Cortex of kidney (tissue), 1 donor: ENCODE measurements around the gene ARRDC1.

ENCODE experiments used
- DNase-seq: peaks from one replicate; lab custom pipeline; 2025; lab: John Stamatoyannopoulos, UW

ARRDC1 gene

DNA sequence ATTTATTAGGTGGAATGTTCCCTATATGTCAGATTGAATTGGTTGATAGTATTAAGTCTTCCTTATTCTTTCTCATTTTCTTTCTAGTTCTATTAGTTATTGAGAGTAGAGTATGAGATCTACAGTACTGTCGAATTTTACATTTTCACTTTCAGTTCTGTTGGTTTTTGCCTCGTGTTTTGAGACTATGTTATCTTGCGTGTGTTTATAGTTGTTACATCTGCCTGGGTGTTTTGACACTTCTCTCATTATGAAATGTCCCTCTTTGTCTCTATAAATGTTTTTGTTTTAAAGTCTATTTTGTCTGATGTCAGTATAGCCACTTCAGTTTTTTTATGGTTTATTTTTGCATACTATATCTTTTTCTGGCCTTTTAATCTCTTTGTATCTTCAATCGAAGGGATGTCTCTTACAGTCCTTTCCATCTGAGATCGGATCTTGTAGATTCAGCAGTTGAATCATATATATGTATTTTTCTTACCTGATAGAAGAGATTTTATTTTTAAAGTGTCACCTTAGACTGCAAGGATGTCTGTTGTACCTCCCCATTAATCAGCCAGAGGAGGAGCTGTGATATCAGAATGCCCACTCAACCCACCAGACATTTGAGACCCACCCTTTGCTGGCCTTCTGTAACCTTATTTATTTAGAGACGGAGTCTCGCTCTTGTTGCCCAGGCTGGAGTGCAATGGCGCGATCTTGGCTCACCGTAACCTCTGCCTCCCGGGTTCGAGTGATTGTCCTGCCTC lies 34.0 kb downstream of the ARRDC1 start:
- DNase-seq, result no peak

DNA sequence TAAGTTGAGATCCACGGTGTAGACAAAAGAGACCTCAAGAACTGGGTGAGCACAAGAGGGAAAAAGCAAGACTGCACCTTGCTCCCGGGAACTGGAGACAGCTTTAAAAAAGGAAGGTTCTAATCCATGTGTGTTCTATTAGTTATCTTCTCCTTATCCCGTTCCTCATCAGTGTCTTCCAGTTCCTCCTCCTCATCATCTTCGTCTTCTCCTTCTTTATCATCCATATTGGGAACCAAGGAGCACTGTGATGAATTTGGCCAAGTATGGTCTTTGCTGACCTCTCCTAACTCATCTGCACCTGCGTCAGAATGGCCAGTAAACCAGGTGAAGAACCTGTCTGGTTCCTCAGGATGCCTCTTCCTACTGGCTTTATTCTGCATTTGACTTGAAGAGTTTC lies 35.4 kb downstream of the ARRDC1 start:
- DNase-seq, result no peak

DNA sequence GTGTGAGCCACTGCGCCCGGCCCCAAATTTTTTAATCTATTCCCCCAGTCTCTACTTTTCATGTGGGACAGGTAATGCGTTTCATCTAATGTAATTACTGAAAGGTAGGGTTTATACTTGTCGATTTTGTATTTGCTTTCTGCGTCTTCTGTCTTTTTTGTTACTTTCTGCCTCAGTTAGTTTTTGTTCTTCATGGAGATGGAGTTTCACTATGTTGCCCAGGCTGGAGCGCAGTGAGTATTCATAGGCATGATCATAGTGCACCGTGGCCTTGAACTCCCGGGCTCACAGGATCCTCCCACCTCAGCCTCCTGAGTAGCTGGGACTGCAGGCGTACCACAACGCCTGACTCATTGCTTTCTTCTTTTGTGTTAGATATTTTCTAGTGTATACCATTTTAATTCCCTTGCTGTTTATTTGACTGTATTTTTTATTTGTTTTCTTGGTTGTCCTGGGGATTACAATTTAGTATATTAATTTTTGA lies 36.7 kb downstream of the ARRDC1 start:
- no peak for DNase-seq

DNA sequence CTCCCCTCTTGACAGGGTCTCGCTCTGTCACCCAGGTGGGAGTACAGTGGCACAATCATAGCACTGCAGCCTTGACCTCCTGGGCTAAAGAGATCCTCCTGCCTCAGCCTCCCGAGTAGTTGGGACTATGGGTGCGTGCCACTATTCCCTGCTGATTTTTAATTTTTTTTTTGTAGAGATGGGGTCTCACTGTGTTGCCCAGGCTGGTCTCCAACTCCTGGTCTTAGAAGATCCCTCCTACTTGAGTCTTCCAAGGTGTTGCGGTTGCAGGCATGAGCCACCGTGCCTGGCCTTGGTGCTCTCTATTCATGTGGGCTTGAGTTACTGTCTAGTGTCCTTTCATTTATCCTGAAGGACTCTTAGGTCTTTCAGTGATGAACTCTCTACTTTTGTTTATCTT lies 37.4 kb downstream of the ARRDC1 start:
- no peak for DNase-seq

DNA sequence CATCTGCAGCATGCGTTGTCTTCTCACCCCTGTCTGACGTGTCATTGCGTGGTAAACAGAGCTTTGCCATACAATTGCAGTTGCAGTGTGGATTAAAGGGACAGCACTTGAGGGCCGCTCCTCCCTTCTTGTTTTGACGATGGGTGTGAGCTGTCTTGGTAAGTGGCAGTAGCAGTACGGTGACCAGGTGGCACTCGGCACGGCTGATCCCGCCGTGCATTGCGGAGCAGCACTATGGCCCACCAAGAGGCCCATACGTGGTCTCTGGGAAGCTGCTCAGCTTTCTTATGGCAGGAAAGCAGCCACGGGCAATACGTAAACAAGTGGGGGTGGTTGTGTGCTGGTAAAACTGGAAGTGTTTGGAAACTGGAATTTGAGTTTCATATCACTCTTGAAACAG lies 38.4 kb downstream of the ARRDC1 start:
- no peak for DNase-seq

DNA sequence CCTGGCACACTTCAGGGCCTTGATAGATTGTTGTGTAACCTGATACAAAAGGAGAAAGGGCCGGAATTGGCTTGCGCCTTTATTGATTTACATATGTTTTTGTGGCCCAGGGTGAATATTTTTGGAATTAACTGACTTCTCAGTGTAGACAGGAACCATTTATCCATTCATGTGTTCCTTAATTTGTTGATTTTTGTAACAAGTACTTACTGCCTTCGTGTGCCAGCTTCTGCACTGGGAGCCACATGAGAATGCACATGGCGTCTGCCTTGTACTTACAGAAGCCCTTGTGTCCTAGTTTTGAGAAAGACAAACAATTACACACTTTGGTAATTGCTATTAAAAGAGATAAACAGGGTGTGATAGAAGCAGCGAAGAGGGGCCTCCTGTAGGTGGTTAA lies 39.7 kb downstream of the ARRDC1 start:
- no peak for DNase-seq

DNA sequence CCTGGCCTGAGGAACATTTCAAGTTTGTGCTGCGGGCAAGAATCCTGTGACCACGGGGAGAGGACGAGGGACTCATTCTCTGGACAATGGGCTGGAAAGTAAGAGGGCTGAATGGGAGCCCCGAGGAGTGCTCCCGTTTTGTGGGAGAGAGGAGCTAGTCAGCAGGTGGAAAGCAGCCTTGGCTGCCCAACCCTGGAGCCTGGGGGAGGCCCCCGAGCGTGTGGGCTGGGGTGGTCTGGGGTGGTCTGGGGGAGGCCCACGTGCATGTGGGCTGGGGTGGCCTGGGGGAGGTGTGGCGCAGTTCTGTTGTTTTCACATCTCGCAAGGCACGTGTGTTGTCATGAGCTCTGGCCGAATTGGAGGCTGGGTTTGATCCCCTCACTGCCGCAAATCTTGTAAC lies 40.9 kb downstream of the ARRDC1 start:
- no peak for DNase-seq

DNA sequence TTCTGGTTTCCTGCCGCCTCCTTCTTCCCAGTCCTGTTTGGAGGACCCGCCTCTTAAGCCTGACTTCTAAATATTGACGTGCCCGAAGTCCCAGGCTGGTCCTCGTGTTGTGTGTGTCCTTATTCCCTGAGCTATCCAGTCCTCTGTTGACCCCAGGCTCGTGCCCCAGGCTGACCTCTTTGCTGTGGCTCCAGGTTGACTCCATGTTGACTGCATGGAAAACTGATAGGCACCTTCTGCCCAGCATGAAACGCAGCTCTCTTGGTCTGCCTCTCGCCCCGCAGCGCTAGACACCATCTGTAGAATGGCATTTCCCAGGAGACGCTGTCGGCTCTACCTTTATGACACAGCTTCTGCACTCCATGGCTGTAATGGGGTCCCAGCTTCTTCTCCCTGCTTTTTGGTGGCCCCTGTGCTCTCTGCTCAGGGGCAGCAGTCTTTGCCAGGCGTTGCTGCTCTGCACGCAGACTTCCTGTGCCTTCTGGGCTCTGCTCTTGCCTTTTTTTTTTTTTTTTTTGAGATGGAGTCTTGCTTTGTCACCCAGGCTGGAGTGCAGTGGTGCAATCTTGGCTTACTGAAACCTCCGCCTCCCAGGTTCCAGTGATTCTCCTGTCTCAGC lies 41.7 kb downstream of the ARRDC1 start:
- DNase-seq, result no peak

DNA sequence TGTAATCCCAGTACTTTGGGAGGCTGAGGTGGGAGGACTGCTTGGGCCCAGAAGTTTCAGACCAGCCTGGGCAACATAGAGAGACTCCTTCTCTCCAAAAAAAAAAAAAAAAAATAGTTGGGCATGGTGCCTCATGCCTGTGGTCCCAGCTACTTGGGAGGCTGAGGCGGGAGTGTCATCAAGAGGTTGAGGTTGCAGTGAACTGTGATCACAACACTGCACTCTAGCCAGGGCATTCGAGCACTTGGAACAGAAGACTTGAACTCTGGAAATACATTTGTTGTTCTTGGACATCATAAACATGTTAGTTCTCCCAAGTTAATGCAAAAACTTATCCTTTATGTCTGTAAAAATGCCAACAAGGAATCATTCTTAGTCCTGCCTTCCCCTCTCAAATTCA lies 42.9 kb downstream of the ARRDC1 start:
- no peak for DNase-seq

DNA sequence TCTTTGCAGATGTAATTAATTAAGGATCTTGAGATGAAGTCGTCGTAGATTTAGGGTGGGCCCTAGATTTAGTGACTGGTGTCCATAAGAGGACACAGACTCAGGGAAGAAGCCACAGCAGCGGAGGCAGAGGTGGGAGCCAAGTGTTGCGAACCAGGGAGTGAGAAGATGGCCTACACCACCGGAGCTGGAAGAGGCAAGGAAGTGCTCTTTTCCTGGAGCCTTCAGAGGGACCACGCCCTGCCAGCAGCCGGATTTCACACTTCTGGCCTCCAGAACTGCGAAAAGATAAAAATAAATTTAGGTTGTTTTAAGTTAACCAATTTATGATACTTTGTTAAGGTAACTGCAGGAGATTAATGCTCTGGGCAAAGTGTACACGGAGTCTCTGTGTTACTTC lies 44.1 kb downstream of the ARRDC1 start:
- no peak for DNase-seq

DNA sequence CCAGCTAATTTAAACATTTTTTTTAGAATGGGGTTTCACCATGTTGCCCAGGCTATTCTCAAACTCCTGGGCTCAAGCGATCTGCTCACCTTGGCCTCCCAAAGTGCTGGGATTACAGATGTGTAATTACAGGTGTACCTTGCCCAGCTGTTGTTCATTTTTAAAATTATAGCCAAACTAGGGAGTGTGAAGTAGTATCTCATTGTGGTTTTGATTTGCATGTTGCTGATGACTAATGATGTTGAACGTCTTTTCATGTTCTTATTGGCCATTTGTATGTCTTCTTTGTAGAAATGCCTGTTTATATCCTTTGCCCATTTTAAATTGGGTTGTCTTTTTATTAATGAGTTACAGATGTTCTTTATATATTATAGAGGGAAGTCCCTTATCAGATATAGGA lies 44.8 kb downstream of the ARRDC1 start:
- DNase-seq, result no peak

DNA sequence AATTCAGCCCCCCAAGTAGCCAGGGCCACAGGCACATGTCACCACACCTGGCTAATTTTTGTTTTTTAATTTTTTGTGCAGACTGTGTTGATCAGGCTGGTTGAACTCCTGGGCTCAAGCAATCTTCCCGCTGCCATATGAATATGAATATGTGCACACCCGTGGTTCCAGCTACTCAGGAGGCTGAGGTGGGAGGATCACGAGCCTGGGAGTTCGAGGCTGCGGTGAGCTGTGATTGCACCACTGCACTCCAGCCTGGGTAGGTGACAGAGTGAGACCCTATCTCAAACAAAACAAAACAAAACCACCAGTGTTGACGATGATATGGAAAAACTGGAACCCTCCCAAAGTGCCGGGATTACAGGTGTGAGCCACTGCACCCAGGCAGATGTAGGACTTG lies 45.3 kb downstream of the ARRDC1 start:
- DNase-seq, result no peak

DNA sequence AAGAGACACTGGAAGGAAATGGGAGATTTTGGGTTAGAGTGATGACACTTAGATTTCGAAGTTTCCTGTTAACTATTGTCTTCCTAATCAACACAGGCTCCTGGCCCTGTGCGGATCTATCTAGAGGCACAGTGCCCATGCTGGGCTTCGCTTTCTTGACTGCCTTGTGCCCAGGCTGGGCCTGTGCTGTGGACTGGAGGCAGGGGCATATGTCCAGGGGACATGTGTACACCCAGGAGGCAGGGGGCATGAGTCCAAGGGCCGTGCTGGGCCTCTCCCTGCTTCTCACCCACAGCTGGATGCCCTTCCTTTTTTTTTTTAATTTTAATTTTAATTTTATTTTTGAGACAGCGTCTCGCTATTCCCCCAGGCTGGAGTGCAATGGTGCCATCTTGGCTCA lies 50.9 kb downstream of the ARRDC1 start:
- DNase-seq, result no peak

DNA sequence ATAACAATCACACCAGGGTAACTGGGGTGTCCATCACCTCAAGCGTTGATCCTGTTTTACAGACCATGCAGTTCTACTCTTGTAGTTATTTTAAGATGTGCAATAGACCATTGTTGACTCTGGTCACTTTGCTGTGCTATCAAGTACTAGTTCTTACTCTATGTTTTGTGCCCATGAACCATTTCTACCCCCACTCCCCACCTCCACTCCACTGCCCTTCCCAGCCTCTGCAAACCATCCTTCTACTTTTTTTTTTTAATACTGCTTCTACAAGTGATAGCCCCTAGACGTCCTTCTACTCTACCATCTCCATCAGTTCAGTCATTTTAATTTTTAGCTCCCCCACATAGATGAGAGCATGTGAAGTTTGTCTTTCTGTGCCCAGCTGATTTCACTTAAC lies 52.1 kb downstream of the ARRDC1 start:
- DNase-seq, result no peak

DNA sequence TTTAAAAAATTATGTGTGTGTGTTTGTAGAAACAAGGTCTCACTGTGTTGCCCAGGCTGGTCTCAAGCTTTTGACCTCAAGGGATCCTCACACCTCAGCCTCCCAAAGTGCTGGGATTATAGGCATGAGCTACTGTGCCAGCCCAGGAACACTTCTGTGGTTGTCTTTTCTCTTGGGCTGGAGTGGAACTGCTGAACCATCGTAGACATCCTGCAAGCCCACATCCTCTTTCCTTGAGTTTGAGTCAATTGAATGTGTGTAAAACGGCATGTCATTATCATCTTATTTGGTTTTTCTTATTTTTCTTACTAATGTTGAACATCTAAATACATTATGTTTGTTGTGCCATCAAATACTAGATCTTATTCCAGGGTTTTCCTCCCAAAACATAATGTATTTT lies 53.3 kb downstream of the ARRDC1 start:
- DNase-seq, result no peak

DNA sequence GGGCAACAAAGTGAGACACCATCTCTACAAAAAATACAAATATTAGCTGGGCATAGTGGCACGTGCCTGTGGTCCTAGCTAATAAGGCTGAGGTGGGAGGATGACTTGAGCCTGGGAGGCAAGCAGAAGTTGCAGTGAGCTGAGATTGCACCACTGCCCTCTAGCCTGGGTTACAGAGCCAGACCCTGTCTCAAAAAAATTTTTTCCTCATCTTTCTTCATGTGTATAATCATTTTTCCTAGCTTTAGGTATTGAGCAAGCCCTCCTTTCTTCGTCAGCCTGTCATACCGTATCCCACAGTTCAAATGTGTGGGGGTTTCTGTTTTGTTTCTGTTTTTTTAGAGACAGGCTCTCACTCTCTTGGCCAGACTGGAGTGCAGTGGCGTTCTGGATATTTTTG lies 54.7 kb downstream of the ARRDC1 start:
- DNase-seq, result no peak

DNA sequence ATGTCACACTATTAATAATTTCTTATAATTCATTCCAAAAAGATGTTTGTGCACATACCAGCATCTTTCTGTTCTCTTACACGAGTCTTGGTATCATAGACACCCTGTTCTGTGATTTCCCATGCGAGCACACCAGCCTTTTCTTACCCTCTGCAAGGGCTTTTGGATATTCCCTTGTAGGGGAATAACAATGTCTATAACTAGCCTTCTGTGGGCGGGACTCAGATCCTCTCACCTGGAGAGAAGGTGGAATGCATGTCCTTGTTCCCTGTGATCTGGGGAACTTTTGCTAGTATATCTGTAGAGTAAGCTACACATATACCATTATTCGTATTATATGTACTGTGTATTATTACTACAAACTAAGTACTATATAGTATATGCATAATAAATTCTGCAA lies 58.1 kb downstream of the ARRDC1 start:
- no peak for DNase-seq

DNA sequence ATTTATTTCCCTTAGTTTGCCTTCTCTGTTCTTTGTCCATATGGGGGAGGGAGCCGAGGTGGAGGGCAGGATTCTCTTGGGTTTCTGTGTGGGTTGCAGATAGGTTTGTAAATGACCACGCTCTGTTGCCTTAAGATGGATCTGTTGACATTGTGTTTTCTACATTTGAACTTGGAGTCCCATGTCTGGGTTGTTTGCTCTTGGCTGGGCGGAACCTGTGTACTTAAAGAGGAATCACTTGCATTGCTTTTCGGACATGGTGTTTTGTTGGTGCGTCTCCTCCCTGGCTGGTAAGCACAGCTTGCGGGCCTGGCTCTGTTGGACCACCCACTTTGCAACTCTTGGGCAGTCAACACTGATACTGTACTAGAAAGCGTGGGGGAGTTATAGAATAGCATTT lies 59.2 kb downstream of the ARRDC1 start:
- no peak for DNase-seq
